Measurements from ENCODE around the gene BPI. TPM values are rescaled to one million over a fixed set of nuclear protein-coding genes. Genes with fewer than 3 reads are reported as not detected.
A peak's percentile ranks its signal among the peaks of the same experiment; 100 is the strongest.

The BPI gene
- polyA plus RNA-seq, 1 experiment, result 0.04 TPM

- ChIA-PET POLR2A (no interaction called here), CTCF (interaction anchor here (1.2 kb wide), 1 partner anchor 11 kb away, joined by 3 read pairs; no protein-coding TSS in a partner anchor)
- peaks cover 7% of the 10 kb centered on the region for H3K9me3 ChIP-seq (ENCODE audit: control insufficient read depth, insufficient read depth, low read length)
- peaks cover 9% of the 10 kb centered on the region for H3K27me3 ChIP-seq (ENCODE audit: control insufficient read depth, insufficient read depth, low read length)
- H3K4me3 ChIP-seq (ENCODE audit: low read depth, low read length), result no peak overlapping the region
- no peak for DNase-seq (ENCODE audit: low read depth, low spot score)
- no peak overlapping the region for H3K27ac ChIP-seq (ENCODE audit: low read depth, low read length)
- TF ChIP-seq CTCF (IDR thresholded peaks at IDR 0.05; ENCODE audit: low read depth, low read length), result no peak
Measured at GRCh38 chr20:38342216-38342615, 38.3 kb downstream of the BPI start.

GRCh38 chr20:38342713-38343310 lies 38.9 kb downstream of the BPI start:
- peaks cover 3% of the 10 kb centered on the region for H3K9me3 ChIP-seq (ENCODE audit: control insufficient read depth, insufficient read depth, low read length)
- ChIA-PET CTCF (interaction anchor here (1.2 kb wide), 1 partner anchor 10 kb away, joined by 3 read pairs; no protein-coding TSS in a partner anchor), POLR2A (no interaction called here)
- no peak for TF ChIP-seq CTCF (IDR thresholded peaks at IDR 0.05; ENCODE audit: low read depth, low read length)
- H3K4me3 ChIP-seq (ENCODE audit: low read depth, low read length), result peak overlapping the region; percentile 10; the same call in 1 of the 2 replicates
- H3K27me3 ChIP-seq (ENCODE audit: control insufficient read depth, insufficient read depth, low read length), result peaks cover 11% of the 10 kb centered on the region
- H3K27ac ChIP-seq (ENCODE audit: low read depth, low read length), result no peak overlapping the region
- DNase-seq (ENCODE audit: low read depth, low spot score), result no peak

GRCh38 chr20:38343311-38344106 lies 39.6 kb downstream of the BPI start:
- CTCF ChIA-PET, result no interaction called here
- no peaks in the 10 kb centered on the region; the same call in 1 of the 2 replicates for H3K9me3 ChIP-seq (ENCODE audit: control insufficient read depth, insufficient read depth, low read length)
- TF ChIP-seq CTCF (IDR thresholded peaks at IDR 0.05; ENCODE audit: low read depth, low read length), result no peak
- DNase-seq (ENCODE audit: low read depth, low spot score), result peak; percentile 18
- POLR2A ChIA-PET, result no interaction called here
- peak overlapping the region; percentile 10 for H3K4me3 ChIP-seq (ENCODE audit: low read depth, low read length)
- no peak overlapping the region for H3K27ac ChIP-seq (ENCODE audit: low read depth, low read length)
- peaks cover 11% of the 10 kb centered on the region for H3K27me3 ChIP-seq (ENCODE audit: control insufficient read depth, insufficient read depth, low read length)

GRCh38 chr20:38344107-38344701 lies 40.2 kb downstream of the BPI start:
- ChIA-PET POLR2A (no interaction called here), CTCF (no interaction called here)
- Histone ChIP-seq H3K4me3 (ENCODE audit: low read depth, low read length) (no peak overlapping the region), H3K9me3 (ENCODE audit: control insufficient read depth, insufficient read depth, low read length) (no peaks in the 10 kb centered on the region; the same call in 1 of the 2 replicates), H3K27me3 (ENCODE audit: control insufficient read depth, insufficient read depth, low read length) (peaks cover 11% of the 10 kb centered on the region), H3K27ac (ENCODE audit: low read depth, low read length) (no peak overlapping the region)
- no peak for TF ChIP-seq CTCF (IDR thresholded peaks at IDR 0.05; ENCODE audit: low read depth, low read length)
- DNase-seq (ENCODE audit: low read depth, low spot score), result no peak

GRCh38 chr20:38345643-38346042 lies 41.7 kb downstream of the BPI start:
- Histone ChIP-seq H3K27ac (ENCODE audit: low read depth, low read length) (no peak overlapping the region), H3K4me3 (ENCODE audit: low read depth, low read length) (no peak overlapping the region), H3K9me3 (ENCODE audit: control insufficient read depth, insufficient read depth, low read length) (no peaks in the 10 kb centered on the region; the same call in 1 of the 2 replicates), H3K27me3 (ENCODE audit: control insufficient read depth, insufficient read depth, low read length) (peaks cover 19% of the 10 kb centered on the region)
- CTCF ChIA-PET, result interaction anchor here (0.6 kb wide), 1 partner anchor 40 kb away, joined by 5 read pairs; no protein-coding TSS in a partner anchor
- DNase-seq (ENCODE audit: low read depth, low spot score), result no peak
- TF ChIP-seq CTCF (IDR thresholded peaks at IDR 0.05; ENCODE audit: low read depth, low read length), result no peak
- POLR2A ChIA-PET, result no interaction called here

All from AG04450 (cell line).